ENCODE results near the gene SMG6.

Gene SMG6

GRCh38 chr17:2299136-2299535, 4.4 kb downstream of the SMG6 start:
- Histone ChIP-seq H3K36me3 (ENCODE audit: control insufficient read depth, insufficient read depth, low read length) (peaks cover 13% of the 10 kb centered on the region), H3K27me3 (ENCODE audit: control insufficient read depth, insufficient read depth, low read length) (no peaks in the 10 kb centered on the region), H3K4me3 (ENCODE audit: low read depth, low read length) (no peak overlapping the region), H3K9me3 (ENCODE audit: control insufficient read depth, insufficient read depth, low read length) (no peaks in the 10 kb centered on the region), H3K9ac (ENCODE audit: low read depth, low read length) (no peak overlapping the region), H3K4me1 (ENCODE audit: control insufficient read depth, insufficient read depth, low read length) (peaks cover 2% of the 10 kb centered on the region)

- no peak overlapping the region for H3K4me3 ChIP-seq (ENCODE audit: low read depth, low read length)
Observed at GRCh38 chr17:2297023-2297422, 6.6 kb downstream of the SMG6 start.

GRCh38 chr17:2295575-2295974, 8.0 kb downstream of the SMG6 start:
- no peaks in the 10 kb centered on the region for H3K9me3 ChIP-seq (ENCODE audit: control insufficient read depth, insufficient read depth, low read length)
- H3K4me1 ChIP-seq (ENCODE audit: control insufficient read depth, insufficient read depth, low read length) = no peaks in the 10 kb centered on the region
- no peak overlapping the region for H3K9ac ChIP-seq (ENCODE audit: low read depth, low read length)
- no peaks in the 10 kb centered on the region for H3K27me3 ChIP-seq (ENCODE audit: control insufficient read depth, insufficient read depth, low read length)
- no peak overlapping the region for H3K4me3 ChIP-seq (ENCODE audit: low read depth, low read length)
- peaks cover 20% of the 10 kb centered on the region for H3K36me3 ChIP-seq (ENCODE audit: control insufficient read depth, insufficient read depth, low read length)

More at GRCh38 chr17:2297023-2297422, 6.6 kb downstream of the SMG6 start:
- no peak overlapping the region for H3K9ac ChIP-seq (ENCODE audit: low read depth, low read length)
- H3K4me1 ChIP-seq (ENCODE audit: control insufficient read depth, insufficient read depth, low read length) = peaks cover 2% of the 10 kb centered on the region
- peaks cover 20% of the 10 kb centered on the region for H3K36me3 ChIP-seq (ENCODE audit: control insufficient read depth, insufficient read depth, low read length)
- H3K9me3 ChIP-seq (ENCODE audit: control insufficient read depth, insufficient read depth, low read length) = no peaks in the 10 kb centered on the region
- no peaks in the 10 kb centered on the region for H3K27me3 ChIP-seq (ENCODE audit: control insufficient read depth, insufficient read depth, low read length)

GRCh38 chr17:2292100-2292499, 11.5 kb downstream of the SMG6 start:
- Histone ChIP-seq H3K4me3 (ENCODE audit: low read depth, low read length) (no peak overlapping the region), H3K27me3 (ENCODE audit: control insufficient read depth, insufficient read depth, low read length) (no peaks in the 10 kb centered on the region), H3K36me3 (ENCODE audit: control insufficient read depth, insufficient read depth, low read length) (peaks cover 19% of the 10 kb centered on the region), H3K9ac (ENCODE audit: low read depth, low read length) (no peak overlapping the region), H3K9me3 (ENCODE audit: control insufficient read depth, insufficient read depth, low read length) (no peaks in the 10 kb centered on the region), H3K4me1 (ENCODE audit: control insufficient read depth, insufficient read depth, low read length) (no peaks in the 10 kb centered on the region)

- Histone ChIP-seq H3K4me1 (ENCODE audit: control insufficient read depth, insufficient read depth, low read length) (no peaks in the 10 kb centered on the region), H3K9ac (ENCODE audit: low read depth, low read length) (no peak overlapping the region), H3K27me3 (ENCODE audit: control insufficient read depth, insufficient read depth, low read length) (no peaks in the 10 kb centered on the region), H3K4me3 (ENCODE audit: low read depth, low read length) (no peak overlapping the region), H3K36me3 (ENCODE audit: control insufficient read depth, insufficient read depth, low read length) (peaks cover 13% of the 10 kb centered on the region), H3K9me3 (ENCODE audit: control insufficient read depth, insufficient read depth, low read length) (no peaks in the 10 kb centered on the region)
Observed at GRCh38 chr17:2289878-2290478, 13.6 kb downstream of the SMG6 start.

GRCh38 chr17:2283302-2283701, 20.3 kb downstream of the SMG6 start:
- H3K27me3 ChIP-seq (ENCODE audit: control insufficient read depth, insufficient read depth, low read length) = no peaks in the 10 kb centered on the region
- no peaks in the 10 kb centered on the region for H3K9me3 ChIP-seq (ENCODE audit: control insufficient read depth, insufficient read depth, low read length)
- no peaks in the 10 kb centered on the region for H3K4me1 ChIP-seq (ENCODE audit: control insufficient read depth, insufficient read depth, low read length)
- no peak overlapping the region for H3K9ac ChIP-seq (ENCODE audit: low read depth, low read length)
- H3K4me3 ChIP-seq (ENCODE audit: low read depth, low read length) = no peak overlapping the region
- H3K36me3 ChIP-seq (ENCODE audit: control insufficient read depth, insufficient read depth, low read length) = peaks cover 5% of the 10 kb centered on the region

GRCh38 chr17:2282297-2282873, 21.2 kb downstream of the SMG6 start:
- no peak overlapping the region for H3K4me3 ChIP-seq (ENCODE audit: low read depth, low read length)
- H3K9ac ChIP-seq (ENCODE audit: low read depth, low read length) = no peak overlapping the region
- H3K9me3 ChIP-seq (ENCODE audit: control insufficient read depth, insufficient read depth, low read length) = no peaks in the 10 kb centered on the region
- H3K36me3 ChIP-seq (ENCODE audit: control insufficient read depth, insufficient read depth, low read length) = peaks cover 5% of the 10 kb centered on the region
- H3K4me1 ChIP-seq (ENCODE audit: control insufficient read depth, insufficient read depth, low read length) = no peaks in the 10 kb centered on the region
- no peaks in the 10 kb centered on the region for H3K27me3 ChIP-seq (ENCODE audit: control insufficient read depth, insufficient read depth, low read length)

GRCh38 chr17:2279707-2280106, 23.9 kb downstream of the SMG6 start:
- Histone ChIP-seq H3K4me3 (ENCODE audit: low read depth, low read length) (no peak overlapping the region), H3K9ac (ENCODE audit: low read depth, low read length) (no peak overlapping the region), H3K27me3 (ENCODE audit: control insufficient read depth, insufficient read depth, low read length) (no peaks in the 10 kb centered on the region), H3K9me3 (ENCODE audit: control insufficient read depth, insufficient read depth, low read length) (no peaks in the 10 kb centered on the region), H3K4me1 (ENCODE audit: control insufficient read depth, insufficient read depth, low read length) (no peaks in the 10 kb centered on the region), H3K36me3 (ENCODE audit: control insufficient read depth, insufficient read depth, low read length) (peaks cover 5% of the 10 kb centered on the region)

GRCh38 chr17:2277429-2278170, 26.0 kb downstream of the SMG6 start:
- Histone ChIP-seq H3K4me1 (ENCODE audit: control insufficient read depth, insufficient read depth, low read length) (no peaks in the 10 kb centered on the region), H3K9me3 (ENCODE audit: control insufficient read depth, insufficient read depth, low read length) (no peaks in the 10 kb centered on the region), H3K4me3 (ENCODE audit: low read depth, low read length) (no peak overlapping the region), H3K36me3 (ENCODE audit: control insufficient read depth, insufficient read depth, low read length) (peaks cover 5% of the 10 kb centered on the region), H3K9ac (ENCODE audit: low read depth, low read length) (no peak overlapping the region), H3K27me3 (ENCODE audit: control insufficient read depth, insufficient read depth, low read length) (no peaks in the 10 kb centered on the region)

GRCh38 chr17:2275722-2276121, 27.9 kb downstream of the SMG6 start:
- no peaks in the 10 kb centered on the region for H3K4me1 ChIP-seq (ENCODE audit: control insufficient read depth, insufficient read depth, low read length)
- no peaks in the 10 kb centered on the region for H3K27me3 ChIP-seq (ENCODE audit: control insufficient read depth, insufficient read depth, low read length)
- H3K9me3 ChIP-seq (ENCODE audit: control insufficient read depth, insufficient read depth, low read length) = no peaks in the 10 kb centered on the region
- no peak overlapping the region for H3K4me3 ChIP-seq (ENCODE audit: low read depth, low read length)
- H3K9ac ChIP-seq (ENCODE audit: low read depth, low read length) = no peak overlapping the region
- peaks cover 5% of the 10 kb centered on the region for H3K36me3 ChIP-seq (ENCODE audit: control insufficient read depth, insufficient read depth, low read length)

- H3K36me3 ChIP-seq (ENCODE audit: control insufficient read depth, insufficient read depth, low read length) = peaks cover under 1% of the 10 kb centered on the region
- H3K9ac ChIP-seq (ENCODE audit: low read depth, low read length) = no peak overlapping the region
- no peaks in the 10 kb centered on the region for H3K27me3 ChIP-seq (ENCODE audit: control insufficient read depth, insufficient read depth, low read length)
- H3K4me3 ChIP-seq (ENCODE audit: low read depth, low read length) = no peak overlapping the region
- no peaks in the 10 kb centered on the region for H3K4me1 ChIP-seq (ENCODE audit: control insufficient read depth, insufficient read depth, low read length)
- no peaks in the 10 kb centered on the region for H3K9me3 ChIP-seq (ENCODE audit: control insufficient read depth, insufficient read depth, low read length)
Observed at GRCh38 chr17:2274414-2274813, 29.2 kb downstream of the SMG6 start.

Measured in iPS-15b (cell line).